ENCODE results near the gene RANBP3L.

Gene RANBP3L

GRCh38 chr5:36232533-36232932, 69.2 kb downstream of the RANBP3L start:
- H3K4me3 ChIP-seq (ENCODE audit: insufficient read depth in 1 of 2, low read depth in 1 of 2, low read length in 2 of 2) = no peak overlapping the region
- H3K18ac ChIP-seq (ENCODE audit: low read depth in 1 of 2, low read length in 2 of 2) = no peak overlapping the region
- H3K23ac ChIP-seq (ENCODE audit: low read length in 2 of 2) = no peak overlapping the region
- H3K27ac ChIP-seq (ENCODE audit: low read length, poor library complexity, severe bottlenecking) = no peak overlapping the region
- H2BK120ac ChIP-seq (ENCODE audit: low read depth, low read length) = no peak overlapping the region
- WGBS = 84% methylated on average over 3 of the region's 3 CpGs
- no peaks in the 10 kb centered on the region for H3K4me1 ChIP-seq (ENCODE audit: control insufficient read depth, insufficient read depth, low read depth, low read length)
- no peak overlapping the region for H2BK12ac ChIP-seq (ENCODE audit: low read length in 2 of 2)
- no peak overlapping the region for H3K4ac ChIP-seq (ENCODE audit: low read depth in 1 of 2, low read length in 2 of 2)
- no peaks in the 10 kb centered on the region for H3K9me3 ChIP-seq (ENCODE audit: control insufficient read depth, low read length)
- no peak overlapping the region for H2BK5ac ChIP-seq (ENCODE audit: low read depth, low read length, poor library complexity, severe bottlenecking)
- no peaks in the 10 kb centered on the region for H3K36me3 ChIP-seq (ENCODE audit: control insufficient read depth in 1 of 2, insufficient read depth in 2 of 2, low read depth in 1 of 2, low read length in 2 of 2)
- H2AFZ ChIP-seq (ENCODE audit: low read depth, low read length) = no peak overlapping the region
- H4K91ac ChIP-seq (ENCODE audit: low read length) = no peak overlapping the region
- no peak overlapping the region for H2AK5ac ChIP-seq (ENCODE audit: low read length, severe bottlenecking)
- H3K14ac ChIP-seq (ENCODE audit: low read length in 2 of 2) = no peak overlapping the region
- H3K27me3 ChIP-seq (ENCODE audit: control insufficient read depth in 1 of 2, insufficient read depth in 1 of 2, low read length in 2 of 2) = no peaks in the 10 kb centered on the region
- no peak for DNase-seq
- no peak overlapping the region for H2BK15ac ChIP-seq (ENCODE audit: low read depth, poor library complexity, severe bottlenecking)
- H4K8ac ChIP-seq (ENCODE audit: low read length) = no peak overlapping the region
- no peak overlapping the region for H3K9ac ChIP-seq (ENCODE audit: low read length)
- no peak overlapping the region for H3K4me2 ChIP-seq (ENCODE audit: low read length, poor library complexity, severe bottlenecking)
- H3K79me1 ChIP-seq (replicated peaks; ENCODE audit: low read length, poor library complexity, severe bottlenecking) = peaks cover 13% of the 10 kb centered on the region

- no peak overlapping the region for H3K4me2 ChIP-seq (ENCODE audit: low read length, poor library complexity, severe bottlenecking)
- no peak overlapping the region for H3K27ac ChIP-seq (ENCODE audit: low read length, poor library complexity, severe bottlenecking)
- no peak overlapping the region for H2BK5ac ChIP-seq (ENCODE audit: low read depth, low read length, poor library complexity, severe bottlenecking)
- H2AFZ ChIP-seq (ENCODE audit: low read depth, low read length) = no peak overlapping the region
- H2BK15ac ChIP-seq (ENCODE audit: low read depth, poor library complexity, severe bottlenecking) = no peak overlapping the region
- H2BK120ac ChIP-seq (ENCODE audit: low read depth, low read length) = no peak overlapping the region
- peaks cover 11% of the 10 kb centered on the region for H3K79me1 ChIP-seq (replicated peaks; ENCODE audit: low read length, poor library complexity, severe bottlenecking)
- no peak overlapping the region for H4K91ac ChIP-seq (ENCODE audit: low read length)
- no peak overlapping the region for H4K8ac ChIP-seq (ENCODE audit: low read length)
- H3K9me3 ChIP-seq (ENCODE audit: control insufficient read depth, low read length) = no peaks in the 10 kb centered on the region
- no peak overlapping the region for H3K4ac ChIP-seq (ENCODE audit: low read depth in 1 of 2, low read length in 2 of 2)
- no peak overlapping the region for H3K18ac ChIP-seq (ENCODE audit: low read depth in 1 of 2, low read length in 2 of 2)
- WGBS = no CpG with 5 or more reads among the region's 1 CpG
- H3K23ac ChIP-seq (ENCODE audit: low read length in 2 of 2) = peak overlapping the region in 1 of 2 experiments; percentile 42
- H3K36me3 ChIP-seq (ENCODE audit: control insufficient read depth in 1 of 2, insufficient read depth in 2 of 2, low read depth in 1 of 2, low read length in 2 of 2) = peaks cover 0 to 12% of the 10 kb centered on the region in 2 experiments
- no peak overlapping the region for H3K4me3 ChIP-seq (ENCODE audit: insufficient read depth in 1 of 2, low read depth in 1 of 2, low read length in 2 of 2)
- H2BK12ac ChIP-seq (ENCODE audit: low read length in 2 of 2) = no peak overlapping the region
- no peak overlapping the region for H2AK5ac ChIP-seq (ENCODE audit: low read length, severe bottlenecking)
- H3K9ac ChIP-seq (ENCODE audit: low read length) = no peak overlapping the region
- no peak overlapping the region for H3K14ac ChIP-seq (ENCODE audit: low read length in 2 of 2)
- no peaks in the 10 kb centered on the region for H3K27me3 ChIP-seq (ENCODE audit: control insufficient read depth in 1 of 2, insufficient read depth in 1 of 2, low read length in 2 of 2)
- DNase-seq = no peak
- no peaks in the 10 kb centered on the region for H3K4me1 ChIP-seq (ENCODE audit: control insufficient read depth, insufficient read depth, low read depth, low read length)
These were observed 71.4 kb downstream of the RANBP3L start for GRCh38 chr5:36230151-36230790.

- Histone ChIP-seq H4K91ac (ENCODE audit: low read length) (no peak overlapping the region), H2AFZ (ENCODE audit: low read depth, low read length) (no peak overlapping the region), H3K4me3 (ENCODE audit: insufficient read depth in 1 of 2, low read depth in 1 of 2, low read length in 2 of 2) (no peak overlapping the region), H3K36me3 (ENCODE audit: control insufficient read depth in 1 of 2, insufficient read depth in 2 of 2, low read depth in 1 of 2, low read length in 2 of 2) (peaks cover 0 to 27% of the 10 kb centered on the region in 2 experiments), H4K8ac (ENCODE audit: low read length) (no peak overlapping the region), H2BK120ac (ENCODE audit: low read depth, low read length) (no peak overlapping the region), H3K9me3 (ENCODE audit: control insufficient read depth, low read length) (no peaks in the 10 kb centered on the region), H2BK15ac (ENCODE audit: low read depth, poor library complexity, severe bottlenecking) (peak overlapping the region; percentile 91), H2AK5ac (ENCODE audit: low read length, severe bottlenecking) (no peak overlapping the region), H3K9ac (ENCODE audit: low read length) (peak overlapping the region; percentile 37), H3K4me2 (ENCODE audit: low read length, poor library complexity, severe bottlenecking) (no peak overlapping the region), H3K4ac (ENCODE audit: low read depth in 1 of 2, low read length in 2 of 2) (no peak overlapping the region), H2BK12ac (ENCODE audit: low read length in 2 of 2) (peak overlapping the region in 1 of 2 experiments; percentile 77), H3K4me1 (ENCODE audit: control insufficient read depth, insufficient read depth, low read depth, low read length) (no peaks in the 10 kb centered on the region), H3K27me3 (ENCODE audit: control insufficient read depth in 1 of 2, insufficient read depth in 1 of 2, low read length in 2 of 2) (no peaks in the 10 kb centered on the region), H2BK5ac (ENCODE audit: low read depth, low read length, poor library complexity, severe bottlenecking) (no peak overlapping the region), H3K23ac (ENCODE audit: low read length in 2 of 2) (no peak overlapping the region), H3K79me1 (replicated peaks; ENCODE audit: low read length, poor library complexity, severe bottlenecking) (peaks cover 11% of the 10 kb centered on the region), H3K27ac (ENCODE audit: low read length, poor library complexity, severe bottlenecking) (no peak overlapping the region), H3K18ac (ENCODE audit: low read depth in 1 of 2, low read length in 2 of 2) (no peak overlapping the region), H3K14ac (ENCODE audit: low read length in 2 of 2) (no peak overlapping the region)
- WGBS = 100% methylated on average over 4 of the region's 7 CpGs
- no peak for DNase-seq
These were observed 73.2 kb downstream of the RANBP3L start for GRCh38 chr5:36228505-36228904.

- Histone ChIP-seq H4K91ac (ENCODE audit: low read length) (no peak overlapping the region), H3K27ac (ENCODE audit: low read length, poor library complexity, severe bottlenecking) (no peak overlapping the region), H3K9me3 (ENCODE audit: control insufficient read depth, low read length) (no peaks in the 10 kb centered on the region), H3K14ac (ENCODE audit: low read length in 2 of 2) (no peak overlapping the region), H3K9ac (ENCODE audit: low read length) (no peak overlapping the region), H2BK12ac (ENCODE audit: low read length in 2 of 2) (no peak overlapping the region), H3K4ac (ENCODE audit: low read depth in 1 of 2, low read length in 2 of 2) (no peak overlapping the region), H3K27me3 (ENCODE audit: control insufficient read depth in 1 of 2, insufficient read depth in 1 of 2, low read length in 2 of 2) (no peaks in the 10 kb centered on the region), H3K4me2 (ENCODE audit: low read length, poor library complexity, severe bottlenecking) (no peak overlapping the region), H2BK15ac (ENCODE audit: low read depth, poor library complexity, severe bottlenecking) (no peak overlapping the region), H3K36me3 (ENCODE audit: control insufficient read depth in 1 of 2, insufficient read depth in 2 of 2, low read depth in 1 of 2, low read length in 2 of 2) (peaks cover 0 to 41% of the 10 kb centered on the region in 2 experiments), H2BK5ac (ENCODE audit: low read depth, low read length, poor library complexity, severe bottlenecking) (no peak overlapping the region), H2BK120ac (ENCODE audit: low read depth, low read length) (no peak overlapping the region), H3K4me3 (ENCODE audit: insufficient read depth in 1 of 2, low read depth in 1 of 2, low read length in 2 of 2) (no peak overlapping the region), H3K4me1 (ENCODE audit: control insufficient read depth, insufficient read depth, low read depth, low read length) (no peaks in the 10 kb centered on the region), H3K79me1 (replicated peaks; ENCODE audit: low read length, poor library complexity, severe bottlenecking) (peaks cover 8% of the 10 kb centered on the region), H3K18ac (ENCODE audit: low read depth in 1 of 2, low read length in 2 of 2) (no peak overlapping the region), H2AK5ac (ENCODE audit: low read length, severe bottlenecking) (no peak overlapping the region), H2AFZ (ENCODE audit: low read depth, low read length) (no peak overlapping the region), H3K23ac (ENCODE audit: low read length in 2 of 2) (no peak overlapping the region), H4K8ac (ENCODE audit: low read length) (no peak overlapping the region)
- DNase-seq = no peak
These were observed 74.7 kb downstream of the RANBP3L start for GRCh38 chr5:36227046-36227445.

All from mesenchymal stem cell (in vitro differentiated cells and primary cell).